GM06990 (cell line): ENCODE data around the gene STEAP2.
"Not testable (repeated sequence)": the region's sequence is repeated elsewhere in the genome, so short reads cannot be mapped to it uniquely, and the experiment has no call there.

Source experiments
- DNase-seq: peaks from one replicate; pipeline ENCODE4 v3.0.0-alpha.2; 2011; ENCODE audit not compliant: insufficient read length; ENCODE audit errors: extremely low read depth
- H3K27me3 ChIP-seq: replicated peaks from 2 replicates; pipeline ENCODE4 v1.6.0; 2011; ENCODE audit warnings: low read length; ENCODE audit not compliant: control insufficient read depth, insufficient read depth
- H3K36me3 ChIP-seq: 2 replicates; pipeline ENCODE4 v1.5.1; 2011; ENCODE audit warnings: low read length; ENCODE audit not compliant: control insufficient read depth, insufficient read depth
- H3K4me3 ChIP-seq: replicated peaks from 2 replicates; pipeline ENCODE4 v1.5.1; 2011; ENCODE audit warnings: low read depth, mild to moderate bottlenecking, control low read depth, low read length
- TF ChIP-seq, protein P1 (sequence below): IDR thresholded peaks from 2 replicates; pipeline ENCODE4 v1.5.1; 2011; ENCODE audit warnings: low read length, control low read depth, mild to moderate bottlenecking, inconsistent platforms; ENCODE audit not compliant: insufficient read depth, poor library complexity, severe bottlenecking

STEAP2 gene

DNA sequence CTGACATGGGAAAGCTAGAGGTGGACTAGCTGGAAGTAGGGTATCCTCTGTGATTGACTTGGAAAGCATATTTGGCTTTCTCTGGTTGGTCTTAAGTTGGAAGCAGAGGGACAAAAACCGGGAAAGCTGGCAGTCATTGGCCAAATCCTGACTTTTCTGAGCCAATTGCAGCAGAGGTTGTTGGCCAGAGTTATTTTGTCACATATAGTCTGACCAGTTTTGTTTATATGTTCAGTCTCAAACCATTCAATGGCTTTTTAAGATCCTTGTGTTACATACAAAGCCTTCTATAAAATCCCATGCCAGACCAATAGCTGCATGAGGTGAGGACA, 39.7 kb downstream of the STEAP2 start:
- H3K27me3 ChIP-seq = no peaks in the 10 kb centered on the region
- TF ChIP-seq, protein P1, sequence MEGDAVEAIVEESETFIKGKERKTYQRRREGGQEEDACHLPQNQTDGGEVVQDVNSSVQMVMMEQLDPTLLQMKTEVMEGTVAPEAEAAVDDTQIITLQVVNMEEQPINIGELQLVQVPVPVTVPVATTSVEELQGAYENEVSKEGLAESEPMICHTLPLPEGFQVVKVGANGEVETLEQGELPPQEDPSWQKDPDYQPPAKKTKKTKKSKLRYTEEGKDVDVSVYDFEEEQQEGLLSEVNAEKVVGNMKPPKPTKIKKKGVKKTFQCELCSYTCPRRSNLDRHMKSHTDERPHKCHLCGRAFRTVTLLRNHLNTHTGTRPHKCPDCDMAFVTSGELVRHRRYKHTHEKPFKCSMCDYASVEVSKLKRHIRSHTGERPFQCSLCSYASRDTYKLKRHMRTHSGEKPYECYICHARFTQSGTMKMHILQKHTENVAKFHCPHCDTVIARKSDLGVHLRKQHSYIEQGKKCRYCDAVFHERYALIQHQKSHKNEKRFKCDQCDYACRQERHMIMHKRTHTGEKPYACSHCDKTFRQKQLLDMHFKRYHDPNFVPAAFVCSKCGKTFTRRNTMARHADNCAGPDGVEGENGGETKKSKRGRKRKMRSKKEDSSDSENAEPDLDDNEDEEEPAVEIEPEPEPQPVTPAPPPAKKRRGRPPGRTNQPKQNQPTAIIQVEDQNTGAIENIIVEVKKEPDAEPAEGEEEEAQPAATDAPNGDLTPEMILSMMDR = no peak
- DNase-seq = no peak
- no peak overlapping the region for H3K4me3 ChIP-seq
- H3K36me3 ChIP-seq = no peaks in the 10 kb centered on the region

DNA sequence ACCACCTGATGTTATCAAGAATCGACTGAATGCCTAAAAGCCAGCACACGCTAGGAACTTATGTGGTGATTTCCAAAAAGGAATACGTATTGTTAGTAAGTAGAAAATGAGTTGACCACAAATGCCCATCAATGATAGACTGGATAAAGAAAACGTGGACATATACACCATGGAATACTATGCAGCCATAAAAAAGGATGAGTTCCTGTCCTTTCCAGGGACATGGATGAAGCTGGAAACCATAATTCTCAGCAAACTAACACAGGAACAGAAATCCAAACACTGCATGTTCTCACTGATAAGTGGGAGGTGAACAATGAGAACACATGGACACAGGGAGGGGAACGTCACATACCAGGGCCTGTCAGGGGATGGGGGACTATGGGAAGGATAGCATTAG, 44.5 kb downstream of the STEAP2 start:
- not testable (repeated sequence) for DNase-seq

DNA sequence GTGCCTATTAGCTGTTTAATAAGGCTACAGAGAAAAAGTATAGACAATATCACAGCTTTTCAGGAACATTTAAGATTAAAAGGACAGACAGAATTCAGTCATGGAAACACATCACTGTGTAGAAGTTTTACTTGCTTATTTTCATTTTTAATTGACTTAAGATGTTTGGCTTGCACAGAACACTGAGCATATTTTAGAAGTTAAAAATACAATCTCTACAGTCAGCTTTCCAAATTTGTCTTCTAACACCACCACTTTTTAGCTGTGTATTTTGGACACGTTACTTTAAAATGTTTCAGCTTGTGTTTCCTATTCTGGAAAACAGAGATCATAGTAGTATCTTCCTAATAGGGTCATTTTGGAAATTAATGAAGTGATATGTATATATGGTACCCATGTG, 45.2 kb downstream of the STEAP2 start:
- Histone ChIP-seq H3K4me3 (no peak overlapping the region), H3K36me3 (no peaks in the 10 kb centered on the region), H3K27me3 (no peaks in the 10 kb centered on the region)
- DNase-seq = no peak
- TF ChIP-seq, protein P1 = no peak

More for the DNA sequence above, 44.5 kb downstream of the STEAP2 start:
- H3K27me3 ChIP-seq, H3K4me3 ChIP-seq, H3K36me3 ChIP-seq: not testable (repeated sequence)

DNA sequence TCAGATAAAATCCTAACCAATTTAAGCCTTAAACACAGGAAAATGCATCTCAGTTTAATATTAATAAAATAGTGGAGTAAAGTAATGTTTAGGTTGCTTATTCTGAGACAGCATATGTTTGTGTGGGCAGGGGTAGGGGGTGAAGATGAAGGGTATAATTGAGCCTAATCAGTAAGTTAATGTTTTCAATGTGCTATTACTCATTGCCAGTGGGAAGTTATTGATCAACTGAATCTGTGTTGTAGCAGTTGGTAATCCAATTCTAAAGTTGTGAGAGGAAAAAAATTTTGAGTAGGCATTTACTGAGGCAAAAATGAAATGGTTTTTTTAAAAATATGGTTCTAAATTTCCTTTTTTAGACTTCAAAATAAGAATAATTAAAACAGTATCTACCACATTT, 49.9 kb downstream of the STEAP2 start:
- DNase-seq = no peak
- H3K27me3 ChIP-seq = no peaks in the 10 kb centered on the region
- no peaks in the 10 kb centered on the region for H3K36me3 ChIP-seq
- no peak overlapping the region for H3K4me3 ChIP-seq
- TF ChIP-seq, protein P1 = no peak

DNA sequence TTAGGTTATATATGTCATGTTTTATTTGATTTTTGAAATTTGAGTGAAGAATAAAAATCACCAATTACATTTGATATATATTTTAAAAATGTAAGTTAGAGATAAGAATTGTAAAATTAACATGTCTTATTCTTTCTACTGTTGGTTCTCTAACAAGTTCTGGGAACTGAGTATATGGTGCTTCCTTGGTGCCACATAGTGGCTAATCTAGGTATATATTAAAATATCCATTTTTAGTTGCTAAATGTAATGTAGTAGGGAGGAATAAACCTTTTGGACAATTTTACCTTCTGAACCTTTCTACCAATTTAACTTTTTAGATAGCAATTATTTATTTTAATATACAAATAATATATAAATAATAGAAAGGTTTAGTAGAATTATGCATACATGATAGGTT, 50.9 kb downstream of the STEAP2 start:
- TF ChIP-seq, protein P1 = peak; percentile 25
- Histone ChIP-seq H3K4me3 (no peak overlapping the region), H3K27me3 (no peaks in the 10 kb centered on the region), H3K36me3 (no peaks in the 10 kb centered on the region)
- no peak for DNase-seq

DNA sequence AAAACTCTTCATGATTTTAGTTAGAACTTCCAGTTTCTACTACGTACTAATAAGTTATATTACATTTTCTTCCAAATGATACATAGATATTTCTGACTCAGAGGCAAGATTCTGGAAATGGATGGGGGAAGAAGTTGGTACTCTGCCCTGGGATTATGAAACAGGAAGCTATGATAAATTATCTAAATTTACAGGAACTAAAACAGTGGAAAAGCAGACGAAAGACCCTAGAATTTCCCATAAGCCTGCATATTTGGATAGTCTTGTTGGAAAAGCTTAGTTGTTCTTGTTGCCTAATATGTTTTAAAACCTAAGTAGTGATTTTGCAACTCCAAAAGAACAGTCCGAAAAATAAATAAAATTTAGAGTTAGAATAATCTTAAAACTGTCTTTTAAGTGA, 55.3 kb downstream of the STEAP2 start:
- Histone ChIP-seq H3K36me3 (no peaks in the 10 kb centered on the region), H3K4me3 (no peak overlapping the region), H3K27me3 (no peaks in the 10 kb centered on the region)
- DNase-seq = no peak
- TF ChIP-seq, protein P1 = no peak
